HG02588 (cell line): Measurements from ENCODE around the gene CCSAP.
A peak's percentile ranks its signal among the peaks of the same experiment; 100 is the strongest.
"Not testable (repeated sequence)": the region's sequence is repeated elsewhere in the genome, so short reads cannot be mapped to it uniquely, and the experiment has no call there.

ENCODE experiments used
- ATAC-seq: cut with Tn5 transposase; IDR thresholded peaks from one replicate; pipeline ENCODE4 v1.9.1; 2021; ENCODE audit warnings: mild to moderate bottlenecking, moderate library complexity; ENCODE audit not compliant: unreplicated experiment

Gene CCSAP

GRCh38 chr1:229365569-229365968 is 22.7 kb upstream of the CCSAP start:
- ATAC-seq = no peak

DNA sequence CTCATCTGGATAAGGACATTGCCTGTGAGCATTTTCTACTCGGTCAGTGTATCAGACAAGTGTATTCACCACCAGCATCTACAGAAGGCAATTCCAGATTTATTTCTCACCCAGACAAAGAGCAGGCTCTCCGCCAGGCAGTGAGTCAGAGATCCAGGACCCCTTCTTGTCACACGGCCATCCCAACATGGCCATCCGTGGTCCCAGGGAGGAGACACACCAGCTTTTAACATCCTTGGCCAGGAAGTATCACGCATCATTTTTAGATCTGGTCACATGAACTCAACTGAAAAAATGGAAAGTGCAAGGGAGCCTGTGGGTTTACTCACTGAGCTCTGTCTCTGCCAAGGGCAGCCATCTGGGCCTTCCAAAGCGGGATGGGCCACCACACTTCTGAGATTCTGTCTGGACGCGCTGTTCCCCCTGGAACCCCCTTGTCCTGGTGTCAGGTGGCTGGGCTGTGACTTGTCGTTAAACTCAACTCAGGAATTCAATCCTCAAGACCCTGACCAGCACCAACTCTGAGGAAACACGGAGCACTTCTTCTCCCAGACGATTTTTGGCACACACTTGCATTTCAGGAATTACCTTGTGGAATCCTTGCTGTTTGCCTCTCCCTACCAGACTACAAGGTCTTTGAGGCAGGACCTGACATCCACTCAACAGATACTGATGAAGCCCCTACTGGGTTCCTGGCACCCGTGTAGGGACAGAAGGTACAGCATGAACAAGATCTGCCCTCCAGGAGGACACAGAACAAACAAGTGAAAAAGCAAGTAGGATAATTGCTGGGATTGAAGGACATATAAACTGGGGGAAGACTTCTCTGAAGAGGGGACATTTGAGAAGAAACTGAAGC is 21.6 kb upstream of the CCSAP start:
- no peak for ATAC-seq

DNA sequence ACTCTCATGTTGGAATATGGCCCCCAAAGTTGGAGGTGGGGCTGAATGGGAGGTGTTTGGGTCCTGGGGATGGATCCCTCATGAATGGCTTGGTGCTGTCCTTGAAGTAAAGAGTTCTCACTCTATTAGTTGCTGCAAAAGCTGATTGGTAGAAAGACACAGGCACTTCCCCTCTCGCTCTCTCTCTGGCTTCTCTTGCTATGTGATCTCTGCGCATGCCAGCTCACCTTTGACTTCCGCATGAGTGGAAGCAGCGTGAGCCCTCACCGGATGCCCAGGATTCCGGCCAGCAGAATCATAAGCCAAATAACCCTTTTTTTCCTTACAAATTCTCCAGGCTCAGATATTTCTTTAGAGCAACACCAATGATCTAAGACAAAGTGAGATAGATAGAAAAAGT is 20.9 kb upstream of the CCSAP start:
- ATAC-seq = no peak

DNA sequence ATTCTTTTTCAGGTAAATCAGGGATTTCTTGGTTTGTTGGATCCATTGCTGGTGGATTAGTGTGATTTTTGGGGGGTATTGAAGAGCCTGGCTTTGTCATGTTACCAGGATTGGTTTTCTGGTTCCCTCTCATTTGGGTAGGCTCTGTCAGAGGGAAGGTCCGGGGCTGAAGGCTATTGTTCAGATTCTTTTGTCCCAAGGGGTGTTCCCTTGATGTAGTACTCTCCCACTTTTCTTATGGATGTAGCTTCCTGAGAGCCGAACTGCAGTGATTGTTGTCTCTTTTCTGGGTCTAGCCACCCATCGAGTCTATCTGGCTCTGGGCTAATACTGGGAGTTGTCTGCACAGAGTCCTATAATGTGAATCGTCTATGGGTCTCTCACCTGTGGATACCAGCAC is 17.6 kb upstream of the CCSAP start:
- ATAC-seq = no peak

DNA sequence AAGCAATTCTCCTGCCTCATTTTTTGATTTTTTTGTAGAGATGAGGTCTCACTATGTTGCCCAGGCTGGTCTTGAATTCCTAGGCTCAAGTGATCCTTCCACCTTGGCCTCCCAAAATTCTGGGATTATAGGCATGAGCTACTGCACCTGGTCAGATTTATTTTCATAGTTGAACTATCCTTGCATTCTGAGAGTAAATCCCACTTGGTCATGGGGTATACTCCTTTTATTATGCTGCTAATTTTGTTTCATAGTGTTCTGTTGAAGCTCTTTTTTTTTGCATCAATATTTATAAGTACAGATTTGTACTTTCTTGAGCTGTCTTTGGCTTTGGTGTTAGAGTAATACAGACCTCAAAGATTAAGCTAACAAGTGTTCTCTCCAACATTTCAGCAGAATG is 12.8 kb upstream of the CCSAP start:
- ATAC-seq = no peak

GRCh38 chr1:229354226-229354625 is 11.4 kb upstream of the CCSAP start:
- ATAC-seq = no peak

- ATAC-seq = no peak
These were observed 10.1 kb upstream of the CCSAP start for GRCh38 chr1:229352975-229353374.

DNA sequence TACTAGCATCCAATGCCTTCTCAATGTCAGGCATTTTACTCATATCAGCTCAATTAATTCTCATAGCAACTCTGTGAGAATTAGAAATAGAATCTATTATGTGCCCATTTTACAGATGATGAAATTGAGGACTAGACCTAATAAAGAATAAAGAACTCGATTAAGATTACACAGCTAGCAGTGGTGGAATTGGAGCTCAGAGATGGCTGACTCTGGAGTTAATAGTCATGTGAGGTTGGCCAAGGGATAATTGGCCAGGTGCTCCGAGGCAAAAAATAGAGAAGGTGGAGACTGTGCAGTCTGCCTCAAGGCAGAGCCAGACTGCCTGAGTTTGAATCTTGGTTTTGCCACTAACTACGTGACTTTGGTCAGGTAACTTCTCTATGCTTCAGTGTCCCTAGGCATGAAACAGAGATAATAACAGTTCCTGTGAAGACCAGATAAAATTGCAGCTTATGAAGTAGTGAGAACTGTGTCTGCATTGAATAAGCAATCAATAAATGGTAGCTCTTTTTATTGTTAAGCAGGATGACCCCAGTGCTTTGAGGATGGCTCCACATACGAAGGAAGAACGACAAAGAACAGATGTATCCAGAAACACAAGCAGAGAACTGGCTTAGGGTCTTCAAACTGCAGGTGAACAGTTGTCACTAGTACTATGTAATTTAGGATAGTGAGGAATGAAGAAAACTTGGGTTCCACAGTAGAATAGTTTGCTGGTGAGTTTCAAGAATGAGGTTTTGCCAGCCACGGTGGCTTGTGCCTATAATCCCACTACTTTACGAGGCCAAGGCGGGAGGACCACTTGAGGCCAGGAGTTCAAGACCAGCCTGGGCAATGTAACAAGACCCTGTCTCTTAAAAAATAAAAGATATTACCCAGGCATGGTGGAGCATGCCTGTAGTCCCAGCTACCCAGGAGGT is 6.9 kb upstream of the CCSAP start:
- no peak for ATAC-seq

DNA sequence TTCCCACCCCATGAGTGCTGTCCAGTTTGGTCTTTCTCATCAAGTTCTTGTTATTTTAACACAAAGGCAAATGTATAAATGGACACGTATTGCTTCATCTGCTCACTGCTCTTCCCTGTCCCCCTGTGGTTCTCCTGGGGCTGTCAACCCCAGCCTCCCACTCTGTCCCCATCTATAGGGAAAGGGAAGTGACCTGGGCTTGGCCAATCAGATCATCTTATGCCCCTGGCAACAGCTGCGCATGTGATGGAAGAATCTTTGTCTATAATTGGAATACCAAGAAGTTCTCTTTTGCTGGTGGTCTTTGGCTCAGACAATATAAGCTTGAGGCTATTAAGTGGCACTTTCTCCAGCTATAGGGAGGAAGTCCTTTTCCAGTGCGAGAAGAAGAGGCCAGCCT is 4.7 kb upstream of the CCSAP start:
- ATAC-seq = no peak

DNA sequence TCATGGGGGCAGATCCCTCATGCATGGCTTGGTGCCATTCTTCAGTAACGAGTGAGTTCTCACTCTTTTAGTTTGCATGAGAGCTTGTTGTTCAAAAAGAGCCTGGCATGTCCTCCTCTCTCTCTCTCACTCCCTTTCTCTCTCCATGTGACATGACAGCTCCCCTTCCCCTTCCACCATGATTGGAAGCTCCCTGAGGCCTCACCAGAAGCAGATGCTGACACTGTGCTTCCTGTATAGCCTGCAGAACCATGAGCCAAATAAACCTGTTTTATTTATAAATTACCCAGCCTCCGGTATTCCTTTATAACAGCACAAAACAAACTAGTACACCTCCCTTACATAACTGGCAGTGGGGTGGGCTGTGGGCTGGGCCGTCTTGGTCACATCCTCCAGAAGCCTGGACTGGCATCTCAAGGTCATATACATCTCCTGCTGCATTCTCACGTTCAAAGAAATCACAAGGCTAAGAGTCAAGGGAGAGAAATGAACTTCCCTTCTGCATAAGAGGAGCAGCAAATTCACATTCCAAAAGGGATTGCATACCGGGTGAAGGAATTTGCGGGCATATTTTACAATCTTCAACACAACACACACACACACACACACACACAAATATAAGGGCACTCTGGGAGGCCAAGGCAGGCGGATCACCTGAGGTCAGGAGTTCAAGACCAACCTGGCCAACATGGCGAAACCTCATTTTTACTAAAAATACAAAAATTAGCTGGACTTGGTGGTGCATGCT is 2.3 kb upstream of the CCSAP start:
- no peak for ATAC-seq

GRCh38 chr1:229344139-229344538 is 1.3 kb upstream of the CCSAP start:
- no peak for ATAC-seq

- ATAC-seq = peak; percentile 74
These were observed 832 bp downstream of the CCSAP start for GRCh38 chr1:229341774-229342655.

- ATAC-seq = no peak
These were observed 2.4 kb downstream of the CCSAP start for GRCh38 chr1:229340496-229340895.

GRCh38 chr1:229339520-229339919 is 3.3 kb downstream of the CCSAP start:
- ATAC-seq = no peak

DNA sequence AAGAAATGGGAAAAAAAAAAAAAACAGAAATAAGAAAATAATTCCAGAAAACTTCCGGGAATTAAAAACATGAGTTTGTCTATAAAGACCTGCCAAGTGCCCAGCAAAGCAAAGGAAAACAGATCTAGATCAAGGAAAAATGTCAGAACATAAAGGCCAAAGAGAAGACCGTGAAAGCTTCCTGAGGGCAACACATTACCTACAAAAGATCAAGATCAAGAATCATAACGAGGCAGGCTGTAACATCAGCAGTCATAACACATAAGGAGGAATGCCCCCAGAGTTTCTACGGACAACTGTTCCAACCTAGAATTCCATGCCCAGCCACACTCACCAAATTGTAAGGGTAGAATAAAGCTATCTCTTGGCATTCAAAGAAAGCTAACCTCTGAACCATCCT is 3.8 kb downstream of the CCSAP start:
- no peak for ATAC-seq

DNA sequence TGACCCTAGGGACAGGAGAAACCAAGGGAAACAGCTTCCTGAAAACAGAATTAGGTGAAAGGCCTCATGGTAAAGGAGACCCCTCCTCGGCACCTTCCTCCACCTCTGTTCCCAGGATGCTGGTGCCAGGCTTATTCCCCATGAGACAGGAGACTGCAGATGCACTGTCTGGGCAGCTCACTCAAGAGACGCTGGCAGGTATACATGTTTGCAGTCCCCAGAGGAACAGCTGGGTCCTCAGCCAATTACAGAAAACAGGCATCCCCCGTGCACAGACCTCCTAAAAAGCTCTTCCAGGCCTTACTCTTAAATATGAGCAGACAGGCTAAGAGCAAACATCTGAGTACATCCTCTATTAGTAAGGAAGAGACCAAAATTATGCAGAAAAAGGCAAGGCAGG is 6.5 kb downstream of the CCSAP start:
- ATAC-seq = no peak

GRCh38 chr1:229334716-229335115 is 8.1 kb downstream of the CCSAP start:
- ATAC-seq = no peak

DNA sequence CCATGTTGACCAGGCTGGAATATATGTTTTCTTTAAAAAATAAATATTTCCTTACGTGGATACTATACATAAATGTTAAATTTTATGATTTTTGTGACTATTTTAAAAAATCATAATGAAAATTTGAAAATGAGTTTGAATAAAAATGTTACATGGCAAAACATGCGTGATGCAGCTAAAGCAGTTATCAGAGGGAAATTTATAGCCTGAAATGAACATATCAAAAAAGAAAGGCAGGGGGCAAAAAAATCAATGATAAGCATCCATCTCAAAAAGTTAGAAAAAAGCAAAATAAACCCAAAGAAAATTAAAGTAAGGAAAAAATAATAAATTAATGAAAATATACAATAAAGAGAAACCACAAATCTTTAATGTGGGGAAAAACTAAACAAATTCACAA is 8.6 kb downstream of the CCSAP start:
- no peak for ATAC-seq

DNA sequence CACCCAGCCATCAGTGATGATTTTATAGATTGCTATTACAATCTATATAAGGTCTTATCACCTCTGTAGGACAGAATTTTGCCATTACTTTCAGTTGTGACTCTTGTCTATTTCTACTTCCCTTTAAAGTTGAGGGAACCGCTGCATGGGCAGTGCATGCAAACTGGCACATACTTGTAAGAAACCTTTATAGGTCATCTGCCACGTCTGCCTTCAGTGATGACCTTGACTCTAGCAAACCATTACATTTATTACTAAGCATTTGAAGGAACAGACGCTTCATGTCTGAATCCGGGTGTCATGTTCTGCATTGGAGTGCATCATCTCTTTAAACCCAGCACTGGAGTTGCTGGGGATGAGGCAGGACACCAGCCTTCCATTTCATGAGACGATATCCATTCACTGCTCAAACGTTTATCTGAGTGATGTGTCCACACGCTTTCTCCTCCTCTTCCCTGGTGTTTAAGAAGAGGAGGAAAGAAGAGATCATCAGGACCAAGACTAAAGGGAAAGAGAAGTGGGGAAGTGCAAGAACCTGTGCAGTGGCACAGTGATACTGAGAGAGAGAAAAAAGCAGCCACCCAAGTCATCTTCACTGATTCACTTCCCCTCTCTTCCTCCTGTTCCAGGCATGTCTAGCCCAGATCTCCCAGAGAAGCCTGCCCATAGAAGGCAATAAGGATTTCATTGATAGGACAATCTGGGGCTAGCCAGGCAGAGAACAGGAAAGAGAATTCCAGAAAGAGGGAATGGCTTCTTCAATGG is 14.1 kb downstream of the CCSAP start:
- ATAC-seq = no peak

- ATAC-seq = not testable (repeated sequence)
These were observed 15.1 kb downstream of the CCSAP start for GRCh38 chr1:229327765-229328164.
